Ramos (cell line): ENCODE results near the gene HDAC4.

Source experiments
- in situ Hi-C: fragments of 300-500 bp; cut with MboI; formaldehyde crosslinking; loops from one replicate; pipeline ENCODE4 v1.14.3; 2022; ENCODE audit warnings: low sequenced_read_pairs; ENCODE audit not compliant: unreplicated experiment

HDAC4 gene

GRCh38 chr2:239125726-239126675, 274.8 kb downstream of the HDAC4 start:
- in situ Hi-C loops, result no loop called here

GRCh38 chr2:239124152-239124899, 276.5 kb downstream of the HDAC4 start:
- in situ Hi-C loops, result no loop called here

- in situ Hi-C loops, result no loop called here
Observed at GRCh38 chr2:239122421-239123110, 278.3 kb downstream of the HDAC4 start.

GRCh38 chr2:239121600-239122012, 279.2 kb downstream of the HDAC4 start:
- in situ Hi-C loops, result no loop called here

GRCh38 chr2:239120664-239121063, 280.2 kb downstream of the HDAC4 start:
- in situ Hi-C loops, result no loop called here

- in situ Hi-C loops, result no loop called here
Observed at GRCh38 chr2:239119346-239120126, 281.3 kb downstream of the HDAC4 start.

GRCh38 chr2:239118675-239119211, 282.1 kb downstream of the HDAC4 start:
- in situ Hi-C loops, result no loop called here

GRCh38 chr2:239118264-239118663, 282.6 kb downstream of the HDAC4 start:
- in situ Hi-C loops, result no loop called here

GRCh38 chr2:239117831-239118230, 283.0 kb downstream of the HDAC4 start:
- in situ Hi-C loops, result no loop called here

GRCh38 chr2:239116456-239117246, 284.2 kb downstream of the HDAC4 start:
- in situ Hi-C loops, result no loop called here

- in situ Hi-C loops, result no loop called here
Observed at GRCh38 chr2:239115616-239116015, 285.2 kb downstream of the HDAC4 start.

- in situ Hi-C loops, result no loop called here
Observed at GRCh38 chr2:239114616-239115265, 286.1 kb downstream of the HDAC4 start.

GRCh38 chr2:239114119-239114581, 286.7 kb downstream of the HDAC4 start:
- in situ Hi-C loops, result no loop called here

- in situ Hi-C loops, result no loop called here
Observed at GRCh38 chr2:239113615-239114014, 287.2 kb downstream of the HDAC4 start.

- in situ Hi-C loops, result no loop called here
Observed at GRCh38 chr2:239113171-239113570, 287.6 kb downstream of the HDAC4 start.

GRCh38 chr2:239112127-239112774, 288.6 kb downstream of the HDAC4 start:
- in situ Hi-C loops, result no loop called here

GRCh38 chr2:239111401-239112100, 289.3 kb downstream of the HDAC4 start:
- in situ Hi-C loops, result no loop called here
